ENCODE results near the gene HSPB7.
"Not testable (repeated sequence)": the region's sequence is repeated elsewhere in the genome, so short reads cannot be mapped to it uniquely, and the experiment has no call there.

HSPB7 gene

DNA sequence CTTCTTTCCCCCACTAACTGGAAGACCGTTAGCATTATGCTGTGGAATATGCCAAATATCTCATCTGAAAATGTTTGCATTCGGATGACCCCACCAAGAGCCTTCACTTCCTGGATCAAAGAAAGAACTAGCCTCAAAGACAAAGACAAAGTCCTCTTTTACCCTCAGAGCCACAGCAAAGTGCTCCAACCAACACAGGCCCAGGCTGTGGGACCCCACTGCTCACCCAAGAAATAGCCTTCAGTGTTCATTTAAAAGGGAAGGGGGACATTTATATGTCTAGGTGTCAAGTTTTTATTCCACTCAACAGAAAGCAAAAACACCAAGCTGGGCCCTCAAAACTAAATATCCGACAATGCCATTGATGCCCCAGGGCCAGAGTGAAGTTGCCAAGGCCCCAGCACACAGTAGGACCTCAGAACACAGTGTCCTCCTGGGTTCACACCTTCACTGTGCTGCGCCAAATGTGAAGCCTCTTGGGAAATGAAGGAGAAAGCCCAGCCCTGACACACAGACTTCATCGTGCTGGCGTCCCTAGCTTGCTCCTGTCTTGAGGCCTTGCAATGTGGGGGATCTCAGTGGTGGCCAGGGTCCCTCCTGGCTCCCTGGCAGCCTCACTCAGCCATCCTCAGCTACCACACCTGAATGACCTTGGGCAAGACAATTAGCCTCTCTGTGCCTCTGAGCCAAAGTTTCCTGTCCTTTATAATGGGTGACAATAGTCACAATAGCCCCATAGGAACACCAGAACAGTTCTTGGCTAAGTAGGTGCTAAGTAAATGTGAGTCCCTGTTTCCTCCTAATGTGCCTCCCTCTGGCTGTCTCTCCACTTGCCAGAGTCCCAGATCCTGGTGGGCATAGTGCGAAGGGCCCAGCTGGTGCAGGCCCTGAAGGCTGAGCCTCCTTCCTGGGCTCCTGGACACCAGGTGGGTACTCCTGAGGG, 37.0 kb upstream of the HSPB7 start:
- DNase-seq (ENCODE audit: extremely low spot score) = no peak
- TF ChIP-seq, protein P1, sequence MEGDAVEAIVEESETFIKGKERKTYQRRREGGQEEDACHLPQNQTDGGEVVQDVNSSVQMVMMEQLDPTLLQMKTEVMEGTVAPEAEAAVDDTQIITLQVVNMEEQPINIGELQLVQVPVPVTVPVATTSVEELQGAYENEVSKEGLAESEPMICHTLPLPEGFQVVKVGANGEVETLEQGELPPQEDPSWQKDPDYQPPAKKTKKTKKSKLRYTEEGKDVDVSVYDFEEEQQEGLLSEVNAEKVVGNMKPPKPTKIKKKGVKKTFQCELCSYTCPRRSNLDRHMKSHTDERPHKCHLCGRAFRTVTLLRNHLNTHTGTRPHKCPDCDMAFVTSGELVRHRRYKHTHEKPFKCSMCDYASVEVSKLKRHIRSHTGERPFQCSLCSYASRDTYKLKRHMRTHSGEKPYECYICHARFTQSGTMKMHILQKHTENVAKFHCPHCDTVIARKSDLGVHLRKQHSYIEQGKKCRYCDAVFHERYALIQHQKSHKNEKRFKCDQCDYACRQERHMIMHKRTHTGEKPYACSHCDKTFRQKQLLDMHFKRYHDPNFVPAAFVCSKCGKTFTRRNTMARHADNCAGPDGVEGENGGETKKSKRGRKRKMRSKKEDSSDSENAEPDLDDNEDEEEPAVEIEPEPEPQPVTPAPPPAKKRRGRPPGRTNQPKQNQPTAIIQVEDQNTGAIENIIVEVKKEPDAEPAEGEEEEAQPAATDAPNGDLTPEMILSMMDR (IDR thresholded peaks at IDR 0.05; ENCODE audit: control extremely low read depth, extremely low read depth, low read depth, missing control alignments) = no peak
- ChIA-PET CTCF (interaction anchor here (0.8 to 4.9 kb wide), 11 partner anchors 8 to 263 kb away, joined by 3 to 40 read pairs (median 5); no protein-coding TSS in a partner anchor), POLR2A (no interaction called here)

DNA sequence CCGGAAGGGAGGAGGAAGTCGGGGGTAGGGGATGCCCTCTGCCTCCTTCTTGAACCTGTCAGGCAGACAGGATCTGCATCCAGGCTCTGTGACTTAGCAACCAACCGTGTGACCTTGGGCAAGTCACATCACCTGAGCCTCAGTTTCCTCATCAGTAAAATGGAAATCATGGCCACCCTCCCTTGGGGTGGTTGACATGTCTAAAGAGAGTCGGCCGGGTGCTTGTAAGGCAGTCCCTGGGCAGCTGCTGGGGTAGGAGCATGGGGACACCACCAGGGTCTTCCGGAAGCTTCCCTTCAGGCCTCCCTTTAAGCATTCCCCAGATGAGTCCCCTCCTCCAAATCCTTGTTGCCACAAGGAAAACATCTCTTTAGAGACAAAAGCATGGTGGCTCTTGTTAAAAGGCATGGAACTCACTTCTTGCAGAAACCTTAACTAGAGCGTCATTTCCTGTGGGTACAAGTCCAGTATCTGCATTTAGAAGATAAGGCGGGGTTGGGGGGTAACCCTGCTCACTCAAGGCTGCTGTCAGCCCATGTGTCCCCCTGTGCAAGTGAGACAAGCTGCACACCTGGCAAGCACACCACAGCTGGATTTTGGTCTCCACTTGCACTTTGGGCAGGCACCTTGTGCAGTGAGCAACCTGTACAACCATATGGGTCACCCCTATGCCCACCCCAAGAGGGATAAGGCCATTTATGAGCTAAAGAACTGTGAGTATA, 36.1 kb upstream of the HSPB7 start:
- TF ChIP-seq, protein P1 (IDR thresholded peaks at IDR 0.05; ENCODE audit: control extremely low read depth, extremely low read depth, low read depth, missing control alignments) = no peak
- DNase-seq (ENCODE audit: extremely low spot score) = no peak
- POLR2A ChIA-PET = no interaction called here
- CTCF ChIA-PET = interaction anchor here (1.1 to 4.9 kb wide), 5 partner anchors 13 to 262 kb away, joined by 3 to 40 read pairs (median 6); no protein-coding TSS in a partner anchor

DNA sequence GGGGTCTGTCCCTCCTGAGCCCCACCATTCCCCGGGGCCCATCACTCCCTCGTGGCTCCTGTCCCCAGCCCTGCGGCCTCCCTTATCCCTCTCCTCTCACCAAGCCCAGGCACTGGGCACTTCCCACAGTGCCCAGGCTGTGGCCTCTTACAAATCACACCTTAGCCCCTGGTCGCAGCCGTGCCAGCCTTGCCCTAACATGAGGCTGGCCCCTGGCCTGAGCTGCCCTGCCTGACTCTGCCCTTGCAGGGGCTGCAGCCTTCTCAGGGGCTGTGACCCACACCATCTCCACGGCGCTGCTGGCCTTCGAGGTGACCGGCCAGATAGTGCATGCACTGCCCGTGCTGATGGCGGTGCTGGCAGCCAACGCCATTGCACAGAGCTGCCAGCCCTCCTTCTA, 34.1 kb upstream of the HSPB7 start:
- CTCF ChIA-PET = interaction anchor here (4.9 kb wide), 1 partner anchor 42 kb away, joined by 40 read pairs; no protein-coding TSS in a partner anchor
- DNase-seq (ENCODE audit: extremely low spot score); POLR2A ChIA-PET: not testable (repeated sequence)

DNA sequence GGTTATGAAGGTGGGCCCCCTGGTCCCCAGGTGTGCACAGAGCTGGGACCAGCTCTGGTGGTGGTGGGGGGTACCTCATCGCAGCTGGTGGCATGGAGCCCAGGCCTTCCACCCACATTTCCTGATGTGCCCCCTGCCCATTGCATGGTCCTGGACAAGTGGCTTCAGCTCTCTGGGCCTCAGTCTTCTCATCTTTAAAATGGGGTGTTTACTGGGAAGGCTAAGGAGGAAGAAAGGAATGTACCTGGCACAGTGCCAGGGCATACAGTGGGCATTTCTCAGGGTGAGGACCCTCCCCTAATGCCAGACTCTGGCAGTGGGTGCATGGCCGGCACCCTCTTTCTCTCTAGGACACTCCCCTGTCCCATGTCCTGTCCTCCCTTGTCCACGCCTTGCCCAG, 33.2 kb upstream of the HSPB7 start:
- ChIA-PET POLR2A (no interaction called here), CTCF (no interaction called here)
- TF ChIP-seq, protein P1 (IDR thresholded peaks at IDR 0.05; ENCODE audit: control extremely low read depth, extremely low read depth, low read depth, missing control alignments) = no peak
- DNase-seq (ENCODE audit: extremely low spot score) = no peak

DNA sequence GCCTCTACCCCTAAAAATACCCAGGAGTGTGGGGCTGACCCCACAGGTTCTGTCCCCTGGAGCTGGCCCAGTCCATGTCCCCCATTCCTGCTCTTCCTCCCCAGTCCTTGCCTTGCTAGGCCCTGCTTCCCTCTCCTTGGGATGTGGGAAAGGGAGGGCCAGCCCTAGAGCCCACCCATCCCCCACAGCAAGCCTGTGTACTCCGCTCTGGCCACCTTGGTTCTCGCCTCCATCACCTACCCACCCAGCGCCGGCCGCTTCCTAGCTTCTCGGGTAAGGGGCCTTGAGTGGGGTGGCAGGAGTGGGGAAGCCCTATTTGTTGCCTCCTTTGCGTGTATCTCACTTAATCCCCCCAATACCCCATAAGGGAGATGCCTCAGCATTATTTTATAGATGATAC, 32.5 kb upstream of the HSPB7 start:
- DNase-seq (ENCODE audit: extremely low spot score) = no peak
- ChIA-PET CTCF (interaction anchor here (0.7 to 1.4 kb wide), 2 partner anchors 27 to 259 kb away, joined by 3 read pairs; no protein-coding TSS in a partner anchor), POLR2A (no interaction called here)
- TF ChIP-seq, protein P1 (IDR thresholded peaks at IDR 0.05; ENCODE audit: control extremely low read depth, extremely low read depth, low read depth, missing control alignments) = no peak

DNA sequence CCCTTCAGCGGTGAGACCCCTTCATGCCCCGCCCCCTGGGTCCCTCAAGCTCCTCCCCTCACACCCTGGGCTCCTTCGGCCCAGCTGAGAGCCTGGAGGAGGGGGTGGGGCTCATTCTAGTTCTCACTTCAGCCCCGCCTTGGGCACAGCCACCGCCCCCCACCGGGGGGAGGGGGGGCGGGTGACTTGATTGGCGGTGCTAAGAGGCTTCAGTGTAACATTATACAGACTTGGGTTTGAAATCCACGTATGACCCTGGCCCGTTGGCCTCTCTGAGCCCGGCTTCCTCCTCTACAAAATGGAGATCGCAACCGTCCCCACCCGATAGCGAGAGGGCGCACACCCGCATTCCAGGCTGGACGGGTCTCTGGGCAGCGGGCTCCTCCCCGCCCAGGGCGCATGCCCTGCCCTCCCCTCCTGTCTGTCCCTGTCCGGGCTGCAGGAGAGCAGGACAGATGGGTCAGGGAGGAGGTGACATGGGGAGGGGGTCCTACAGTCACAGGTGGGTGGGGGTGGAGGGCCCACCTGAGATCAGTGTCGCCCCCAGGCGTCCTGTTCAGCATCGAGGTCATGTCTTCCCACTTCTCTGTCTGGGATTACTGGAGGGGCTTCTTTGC, 30.8 kb upstream of the HSPB7 start:
- no peak for DNase-seq (ENCODE audit: extremely low spot score)
- POLR2A ChIA-PET = no interaction called here
- TF ChIP-seq, protein P1 (IDR thresholded peaks at IDR 0.05; ENCODE audit: control extremely low read depth, extremely low read depth, low read depth, missing control alignments) = no peak
- CTCF ChIA-PET = no interaction called here
